ENCODE data around the gene RAVER2. TPM values are rescaled to one million over a fixed set of nuclear protein-coding genes. Genes with fewer than 3 reads are reported as not detected.
A peak's percentile ranks its signal among the peaks of the same experiment; 100 is the strongest.

RAVER2 gene
- polyA plus RNA-seq, 1 donor from 2014 or later = 1.2 TPM

GRCh38 chr1:64878931-64879611 is 134.2 kb downstream of the RAVER2 start:
- Mint-ChIP-seq H3K4me1 (peaks cover 17 to 25% (median 20%) of the 10 kb centered on the region in 3 donors), H3K9me3 (no peaks in the 10 kb centered on the region), H3K27me3 (no peaks in the 10 kb centered on the region), H3K27ac (peak overlapping the region in 1 of 3 donors; percentile 13), H3K36me3 (peaks cover 5% of the 10 kb centered on the region), H3K4me3 (no peak overlapping the region)

- H3K4me1 Mint-ChIP-seq = peaks cover 25 to 32% (median 31%) of the 10 kb centered on the region in 3 donors
- peaks cover 5% of the 10 kb centered on the region for H3K36me3 Mint-ChIP-seq
- no peaks in the 10 kb centered on the region for H3K9me3 Mint-ChIP-seq
- H3K27ac Mint-ChIP-seq = no peak overlapping the region
- H3K27me3 Mint-ChIP-seq = no peaks in the 10 kb centered on the region
- H3K4me3 Mint-ChIP-seq = no peak overlapping the region
These were observed 135.6 kb downstream of the RAVER2 start for GRCh38 chr1:64880449-64880848.

- peak overlapping the region in 1 of 4 donors; percentile 10 for H3K4me3 Mint-ChIP-seq
- no peaks in the 10 kb centered on the region for H3K27me3 Mint-ChIP-seq
- peaks cover 27 to 35% (median 28%) of the 10 kb centered on the region in 3 donors for H3K4me1 Mint-ChIP-seq
- peak overlapping the region in 2 of 3 donors; percentile 41 to 71 for H3K27ac Mint-ChIP-seq
- H3K36me3 Mint-ChIP-seq = peaks cover 5% of the 10 kb centered on the region
- no peaks in the 10 kb centered on the region for H3K9me3 Mint-ChIP-seq
These were observed 136.4 kb downstream of the RAVER2 start for GRCh38 chr1:64881281-64881680.

Other genes with a start within 250 kb of the RAVER2 start
- gene JAK1, start 221.5 kb downstream of the RAVER2 start, polyA plus RNA-seq = 216 TPM